PC-3 (cell line): ENCODE results near the gene CEP89. TPM values are rescaled to one million over a fixed set of nuclear protein-coding genes. Genes with fewer than 3 reads are reported as not detected.
"Not testable (repeated sequence)": the region's sequence is repeated elsewhere in the genome, so short reads cannot be mapped to it uniquely, and the experiment has no call there.

ENCODE experiments used
- ATAC-seq: fragments of 200-7000 bp; cut with Tn5 transposase; 2 replicates; pipeline ENCODE4 v1.9.1; 2020; ENCODE audit warnings: mild to moderate bottlenecking, moderate library complexity
- BruUV-seq: library from RNA; stranded (reverse); fragments of 400-500 nt; replicated peaks from 2 replicates; lab custom pipeline; 2021; lab: Mats Ljungman, UMichigan
- CTCF ChIA-PET: fragments of 300-600 bp; sonication (Branson Sonifier 250); formaldehyde crosslinking; loops from one replicate; lab custom pipeline; 2022; ENCODE audit warnings: antibody characterized with exemption; lab: Charles Lee
- POLR2A ChIA-PET: fragments of 300-600 bp; sonication (Branson Sonifier 250); formaldehyde crosslinking; loops from one replicate; lab custom pipeline; 2022; ENCODE audit warnings: antibody characterized with exemption; ENCODE audit not compliant: unreplicated experiment; lab: Charles Lee
- DNase-seq: peaks from one replicate; pipeline ENCODE4 v3.0.0-alpha.2; 2015
- H2AFZ ChIP-seq: fragments of 300-600 bp; sonication (generic); 2 replicates; pipeline ENCODE4 v1.6.0; 2016; ENCODE audit warnings: antibody characterized with exemption, low read length
- H3F3A ChIP-seq: fragments of 300-600 bp; sonication (generic); one replicate; pipeline ENCODE4 v1.6.0; 2017; ENCODE audit warnings: antibody characterized with exemption, low read length, control low read depth, mild to moderate bottlenecking; ENCODE audit not compliant: unreplicated experiment
- H3K27ac ChIP-seq: fragments of 300-600 bp; sonication (generic); 2 replicates; pipeline ENCODE4 v1.5.1; 2016; ENCODE audit warnings: mild to moderate bottlenecking, low read length
- H3K27me3 ChIP-seq: fragments of 300-600 bp; sonication (generic); 2 replicates; pipeline ENCODE4 v1.6.1; 2016; ENCODE audit warnings: low read length, mixed read lengths
- H3K36me3 ChIP-seq: fragments of 300-600 bp; sonication (generic); 2 replicates; pipeline ENCODE4 v1.6.1; 2016; ENCODE audit warnings: low read depth, mixed run types, low read length, mixed read lengths
- H3K4me1 ChIP-seq: fragments of 300-600 bp; sonication (generic); 2 replicates; pipeline ENCODE4 v1.5.1; 2016; ENCODE audit warnings: low read length; ENCODE audit not compliant: insufficient read depth
- H3K4me2 ChIP-seq: fragments of 300-600 bp; sonication (generic); 2 replicates; pipeline ENCODE4 v1.6.0; 2016; ENCODE audit warnings: low read length
- H3K4me3 ChIP-seq: fragments of 300-600 bp; sonication (generic); 2 replicates; pipeline ENCODE4 v1.5.1; 2016; ENCODE audit warnings: mild to moderate bottlenecking, low read length, mixed read lengths
- H3K79me2 ChIP-seq: fragments of 300-600 bp; sonication (generic); 2 replicates; pipeline ENCODE4 v1.6.1; 2017; ENCODE audit warnings: low read length, mixed read lengths
- H3K9ac ChIP-seq: fragments of 300-600 bp; sonication (generic); 2 replicates; pipeline ENCODE4 v1.6.0; 2016; ENCODE audit warnings: mild to moderate bottlenecking, low read length
- H3K9me2 ChIP-seq: fragments of 300-600 bp; sonication (generic); replicated peaks from 2 replicates; pipeline ENCODE4 v1.6.1; 2016; ENCODE audit warnings: mixed run types, low read length, mixed read lengths
- H3K9me3 ChIP-seq: fragments of 300-600 bp; sonication (generic); 2 replicates; pipeline ENCODE4 v1.6.1; 2016; ENCODE audit warnings: low read length, mixed read lengths
- H4K20me1 ChIP-seq: fragments of 300-600 bp; sonication (generic); 2 replicates; pipeline ENCODE4 v1.6.1; 2016; ENCODE audit warnings: low read length, mixed read lengths
- CTCF ChIP-seq: fragments of 300-600 bp; sonication (generic); conservative IDR thresholded peaks from 2 replicates; pipeline ENCODE4 v1.5.1; 2017; ENCODE audit warnings: antibody characterized with exemption, low read depth, mild to moderate bottlenecking, low read length
- EZH2 ChIP-seq: fragments of 300-600 bp; sonication (generic); IDR thresholded peaks from one replicate; pipeline ENCODE4 v1.6.1; 2017; ENCODE audit warnings: antibody characterized with exemption, mild to moderate bottlenecking, low read length; ENCODE audit not compliant: unreplicated experiment
- EZH2phosphoT487 ChIP-seq: fragments of 300-600 bp; sonication (generic); IDR thresholded peaks from 2 replicates; pipeline ENCODE4 v1.6.1; 2018; ENCODE audit warnings: mild to moderate bottlenecking, antibody characterized with exemption, low read length, borderline replicate concordance
- intact Hi-C: fragments of 100-400 bp; cut with micrococcal nuclease; formaldehyde crosslinking; loops from 2 replicates; pipeline ENCODE4 v1.9.0; 2023
- total RNA-seq: library from RNA; depleted of rRNA; stranded (reverse); fragments of >200 nt; gene quantifications from 2 replicates; pipeline ENCODE4 v1.2.3, GENCODE V29; 2014

CEP89 gene
- total RNA-seq, 1 experiment from 2014 or later: 9.1 TPM

- intact Hi-C loops: no loop called here
- no TSS peak for BruUV-seq
- Histone ChIP-seq H3K79me2 (no peaks in the 10 kb centered on the region), H3K36me3 (no peaks in the 10 kb centered on the region), H3K4me1 (no peaks in the 10 kb centered on the region), H4K20me1 (no peaks in the 10 kb centered on the region), H3K27me3 (no peaks in the 10 kb centered on the region), H3K9ac (no peak overlapping the region), H3K27ac (no peak overlapping the region), H3F3A (no peaks in the 10 kb centered on the region), H2AFZ (no peak overlapping the region), H3K9me2 (no peaks in the 10 kb centered on the region), H3K4me3 (no peak overlapping the region), H3K9me3 (no peaks in the 10 kb centered on the region), H3K4me2 (no peak overlapping the region)
- TF ChIP-seq EZH2phosphoT487 (no peak), CTCF (no peak), EZH2 (no peak)
- ChIA-PET CTCF (no interaction called here), POLR2A (no interaction called here)
- ATAC-seq (no peak), DNase-seq (no peak)
Measured at GRCh38 chr19:32868206-32868950, 103.4 kb downstream of the CEP89 start.

- H3K4me3 ChIP-seq, intact Hi-C loops, H3F3A ChIP-seq, H3K4me1 ChIP-seq, H3K9me3 ChIP-seq, H3K27ac ChIP-seq, H3K9me2 ChIP-seq, DNase-seq, H3K4me2 ChIP-seq, CTCF ChIA-PET, H3K27me3 ChIP-seq, H3K36me3 ChIP-seq, BruUV-seq, ATAC-seq, H3K9ac ChIP-seq, H4K20me1 ChIP-seq, H2AFZ ChIP-seq, H3K79me2 ChIP-seq: not testable (repeated sequence)
- POLR2A ChIA-PET: interaction anchor here (0.6 kb wide), 1 partner anchor 45 kb away, joined by 3 read pairs; no protein-coding TSS in a partner anchor
Measured at GRCh38 chr19:32867436-32867835, 104.3 kb downstream of the CEP89 start.

- Histone ChIP-seq H3K27me3 (no peaks in the 10 kb centered on the region), H3K4me2 (no peak overlapping the region), H3K9me2 (no peaks in the 10 kb centered on the region), H3K4me3 (no peak overlapping the region), H3K27ac (no peak overlapping the region), H4K20me1 (no peaks in the 10 kb centered on the region), H3F3A (no peaks in the 10 kb centered on the region), H3K36me3 (no peaks in the 10 kb centered on the region), H3K79me2 (no peaks in the 10 kb centered on the region), H3K9me3 (no peaks in the 10 kb centered on the region), H3K9ac (no peak overlapping the region), H2AFZ (no peak overlapping the region), H3K4me1 (no peaks in the 10 kb centered on the region)
- POLR2A ChIA-PET: interaction anchor here (0.6 kb wide), 1 partner anchor 46 kb away, joined by 3 read pairs; no protein-coding TSS in a partner anchor
- ATAC-seq: no peak
- DNase-seq: no peak
- CTCF ChIA-PET: no interaction called here
- BruUV-seq: no TSS peak
- no peak for TF ChIP-seq EZH2
- TF ChIP-seq CTCF: no peak
- TF ChIP-seq EZH2phosphoT487: no peak
- intact Hi-C loops: no loop called here
Measured at GRCh38 chr19:32866564-32867265, 105.0 kb downstream of the CEP89 start.
